WTC11 (cell line): ENCODE measurements around the gene LAMTOR2. TPM values are rescaled to one million over a fixed set of nuclear protein-coding genes. Genes with fewer than 3 reads are reported as not detected.

Experiments used
- ATAC-seq: fragments of 200-7000 bp; cut with Tn5 transposase; 2 replicates; pipeline ENCODE4 v1.10.0; 2021; ENCODE audit warnings: mild to moderate bottlenecking, moderate library complexity
- CTCF ChIA-PET: fragments of 300-600 bp; sonication (Branson Sonifier 250); formaldehyde crosslinking; loops from one replicate; lab custom pipeline; 2021; ENCODE audit warnings: antibody characterized with exemption; lab: Charles Lee
- POLR2A ChIA-PET: fragments of 350-600 bp; sonication (Branson Sonifier 250); formaldehyde crosslinking; loops from one replicate; lab custom pipeline; 2021; ENCODE audit warnings: antibody characterized with exemption; lab: Charles Lee
- DNase-seq: peaks from one replicate; pipeline ENCODE4 v3.0.0; 2021; ENCODE audit warnings: low spot score
- H3K27ac Mint-ChIP-seq: 2 replicates; pipeline ENCODE4 v1.8.0; 2021; ENCODE audit warnings: mixed read lengths
- H3K27me3 Mint-ChIP-seq: 2 replicates; pipeline ENCODE4 v1.8.0; 2021; ENCODE audit warnings: low read depth, mild to moderate bottlenecking, moderate library complexity, mixed read lengths
- H3K36me3 Mint-ChIP-seq: 2 replicates; pipeline ENCODE4 v1.8.0; 2021; ENCODE audit warnings: mixed read lengths
- H3K4me1 Mint-ChIP-seq: 2 replicates; pipeline ENCODE4 v1.8.0; 2022; ENCODE audit warnings: mixed read lengths
- H3K4me3 Mint-ChIP-seq: 2 replicates; pipeline ENCODE4 v1.8.0; 2021; ENCODE audit warnings: mild to moderate bottlenecking, moderate library complexity, mixed read lengths
- H3K9me3 Mint-ChIP-seq: 2 replicates; pipeline ENCODE4 v1.8.0; 2021; ENCODE audit warnings: mixed read lengths
- ATF6 ChIP-seq: sonication (generic); formaldehyde crosslinking; IDR thresholded peaks from 2 replicates; pipeline ENCODE4 v1.8.1; 2023; ENCODE audit warnings: mild to moderate bottlenecking, missing genetic modification reagents
- CBFB ChIP-seq: sonication (generic); formaldehyde crosslinking; IDR thresholded peaks from 2 replicates; pipeline ENCODE4 v1.8.1; 2022; ENCODE audit warnings: mild to moderate bottlenecking, low read depth, missing genetic modification reagents
- CREM ChIP-seq: sonication (generic); formaldehyde crosslinking; IDR thresholded peaks from 2 replicates; pipeline ENCODE4 v1.8.1; 2022; ENCODE audit warnings: mild to moderate bottlenecking, missing genetic modification reagents, moderate library complexity
- ELF4 ChIP-seq: sonication (generic); formaldehyde crosslinking; IDR thresholded peaks from 2 replicates; pipeline ENCODE4 v1.8.1; 2022; ENCODE audit warnings: low read depth, mild to moderate bottlenecking, moderate library complexity, missing genetic modification reagents
- JAZF1 ChIP-seq: fragments of 250-450 bp; sonication (Bioruptor Pico); IDR thresholded peaks from 2 replicates; pipeline ENCODE4 v1.9.0; 2021; ENCODE audit warnings: moderate library complexity, mild to moderate bottlenecking, inconsistent platforms
- PRDM15 ChIP-seq: sonication (generic); formaldehyde crosslinking; IDR thresholded peaks from 2 replicates; pipeline ENCODE4 v1.8.0; 2022; ENCODE audit warnings: missing genetic modification reagents
- SMAD3 ChIP-seq: sonication (generic); formaldehyde crosslinking; IDR thresholded peaks from 2 replicates; pipeline ENCODE4 v1.8.0; 2022; ENCODE audit warnings: missing genetic modification reagents, mild to moderate bottlenecking, borderline replicate concordance
- TP53 ChIP-seq: sonication (generic); formaldehyde crosslinking; IDR thresholded peaks from 2 replicates; pipeline ENCODE4 v1.8.1; 2023; ENCODE audit warnings: mild to moderate bottlenecking, missing genetic modification reagents
- ZBTB21 ChIP-seq: sonication (generic); formaldehyde crosslinking; IDR thresholded peaks from 2 replicates; pipeline ENCODE4 v1.8.1; 2023; ENCODE audit warnings: mild to moderate bottlenecking, missing genetic modification reagents, borderline replicate concordance
- ZNF263 ChIP-seq: sonication (generic); formaldehyde crosslinking; IDR thresholded peaks from 2 replicates; pipeline ENCODE4 v1.8.1; 2022; ENCODE audit warnings: low read depth, mild to moderate bottlenecking, moderate library complexity, missing genetic modification reagents
- ZNF423 ChIP-seq: fragments of 250-450 bp; sonication (Bioruptor Pico); IDR thresholded peaks from 2 replicates; pipeline ENCODE4 v2.1.2; 2022; ENCODE audit warnings: mild to moderate bottlenecking, moderate library complexity
- total RNA-seq: library from RNA; stranded (reverse); gene quantifications from 3 replicates; pipeline ENCODE4 v1.2.3, GENCODE V29; 2021
- TF ChIP-seq, protein P1 (sequence below): fragments of 250-450 bp; sonication (Bioruptor Pico); IDR thresholded peaks from 2 replicates; pipeline ENCODE4 v1.8.0; 2021; ENCODE audit warnings: mild to moderate bottlenecking
- TF ChIP-seq, protein P2 (sequence below): sonication (generic); formaldehyde crosslinking; IDR thresholded peaks from 2 replicates; pipeline ENCODE4 v1.8.0; 2023; ENCODE audit warnings: missing genetic modification reagents, mild to moderate bottlenecking, borderline replicate concordance
- TF ChIP-seq, protein P3 (sequence below): sonication (generic); formaldehyde crosslinking; conservative IDR thresholded peaks from 2 replicates; pipeline ENCODE4 v1.8.1; 2023; ENCODE audit warnings: mild to moderate bottlenecking, low read depth, missing genetic modification reagents, moderate library complexity

The LAMTOR2 gene
- total RNA-seq, 1 experiment from 2014 or later, result 62.4 TPM

DNA sequence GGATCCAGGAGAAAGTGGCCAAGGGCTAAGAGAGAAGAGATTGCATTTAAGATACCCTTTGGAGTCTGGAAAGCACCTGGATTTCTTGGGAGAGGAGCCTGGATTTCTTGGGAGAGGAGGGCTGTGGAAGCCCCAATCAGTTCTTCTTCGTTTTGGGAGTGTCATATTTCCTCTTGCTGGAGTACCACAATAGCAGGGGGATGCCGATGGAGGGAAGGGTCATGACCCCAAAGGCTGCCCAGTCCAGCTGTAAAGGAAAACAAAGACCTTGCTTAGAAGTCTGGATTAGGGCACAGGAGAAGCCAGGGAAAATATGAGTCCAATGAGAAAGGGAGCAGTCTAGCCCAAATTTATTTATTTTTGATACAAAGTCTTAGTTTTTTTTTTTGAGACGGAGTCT lies 45.2 kb upstream of the LAMTOR2 start:
- no peak for DNase-seq
- Mint-ChIP-seq H3K36me3 (peaks cover 50% of the 10 kb centered on the region), H3K4me3 (no peak overlapping the region)

DNA sequence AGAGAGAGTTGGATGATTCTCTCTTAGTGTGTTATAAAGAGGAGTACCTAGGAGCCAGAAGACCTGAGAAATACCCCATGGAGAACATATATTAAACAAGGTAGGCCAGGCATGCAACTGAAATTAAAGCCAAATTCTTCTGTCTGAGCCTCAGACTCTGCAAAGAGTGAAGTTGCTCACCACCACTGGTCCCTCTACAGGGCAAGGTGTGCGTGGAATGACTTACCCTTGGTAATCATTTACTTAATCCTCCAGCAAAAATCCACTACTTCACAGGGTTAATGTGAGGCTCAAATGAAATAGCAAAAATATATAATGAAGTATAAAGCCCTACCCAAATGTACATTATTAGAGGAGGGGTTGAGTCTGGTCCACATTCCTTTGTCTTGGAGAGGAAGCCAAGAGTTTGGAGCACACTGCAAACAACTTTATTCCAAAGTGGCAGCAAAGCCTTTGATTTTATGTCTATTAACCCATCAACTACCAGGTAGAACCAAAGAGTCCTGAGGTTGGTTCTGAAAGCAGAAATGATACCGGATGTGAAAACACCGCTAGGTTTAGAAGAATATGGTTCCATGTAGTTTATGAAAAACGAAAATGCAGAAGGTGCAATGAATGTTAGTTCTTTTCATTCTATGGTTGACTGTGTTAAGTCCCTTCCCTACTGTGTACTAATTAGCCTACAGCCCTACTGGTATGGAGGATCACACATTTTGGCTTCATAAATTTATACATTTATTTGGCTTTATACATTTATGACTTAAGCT lies 42.3 kb upstream of the LAMTOR2 start:
- Mint-ChIP-seq H3K4me1 (no peaks in the 10 kb centered on the region), H3K27me3 (no peaks in the 10 kb centered on the region), H3K9me3 (no peaks in the 10 kb centered on the region), H3K4me3 (no peak overlapping the region), H3K36me3 (peaks cover 64% of the 10 kb centered on the region), H3K27ac (no peak overlapping the region)
- no peak for DNase-seq
- CTCF ChIA-PET, result no interaction called here
- no peak for ATAC-seq
- POLR2A ChIA-PET, result no interaction called here
- TF ChIP-seq, protein P1, sequence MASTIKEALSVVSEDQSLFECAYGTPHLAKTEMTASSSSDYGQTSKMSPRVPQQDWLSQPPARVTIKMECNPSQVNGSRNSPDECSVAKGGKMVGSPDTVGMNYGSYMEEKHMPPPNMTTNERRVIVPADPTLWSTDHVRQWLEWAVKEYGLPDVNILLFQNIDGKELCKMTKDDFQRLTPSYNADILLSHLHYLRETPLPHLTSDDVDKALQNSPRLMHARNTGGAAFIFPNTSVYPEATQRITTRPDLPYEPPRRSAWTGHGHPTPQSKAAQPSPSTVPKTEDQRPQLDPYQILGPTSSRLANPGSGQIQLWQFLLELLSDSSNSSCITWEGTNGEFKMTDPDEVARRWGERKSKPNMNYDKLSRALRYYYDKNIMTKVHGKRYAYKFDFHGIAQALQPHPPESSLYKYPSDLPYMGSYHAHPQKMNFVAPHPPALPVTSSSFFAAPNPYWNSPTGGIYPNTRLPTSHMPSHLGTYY (CRISPR knock-in tag), result no peak
- TF ChIP-seq, protein P2, sequence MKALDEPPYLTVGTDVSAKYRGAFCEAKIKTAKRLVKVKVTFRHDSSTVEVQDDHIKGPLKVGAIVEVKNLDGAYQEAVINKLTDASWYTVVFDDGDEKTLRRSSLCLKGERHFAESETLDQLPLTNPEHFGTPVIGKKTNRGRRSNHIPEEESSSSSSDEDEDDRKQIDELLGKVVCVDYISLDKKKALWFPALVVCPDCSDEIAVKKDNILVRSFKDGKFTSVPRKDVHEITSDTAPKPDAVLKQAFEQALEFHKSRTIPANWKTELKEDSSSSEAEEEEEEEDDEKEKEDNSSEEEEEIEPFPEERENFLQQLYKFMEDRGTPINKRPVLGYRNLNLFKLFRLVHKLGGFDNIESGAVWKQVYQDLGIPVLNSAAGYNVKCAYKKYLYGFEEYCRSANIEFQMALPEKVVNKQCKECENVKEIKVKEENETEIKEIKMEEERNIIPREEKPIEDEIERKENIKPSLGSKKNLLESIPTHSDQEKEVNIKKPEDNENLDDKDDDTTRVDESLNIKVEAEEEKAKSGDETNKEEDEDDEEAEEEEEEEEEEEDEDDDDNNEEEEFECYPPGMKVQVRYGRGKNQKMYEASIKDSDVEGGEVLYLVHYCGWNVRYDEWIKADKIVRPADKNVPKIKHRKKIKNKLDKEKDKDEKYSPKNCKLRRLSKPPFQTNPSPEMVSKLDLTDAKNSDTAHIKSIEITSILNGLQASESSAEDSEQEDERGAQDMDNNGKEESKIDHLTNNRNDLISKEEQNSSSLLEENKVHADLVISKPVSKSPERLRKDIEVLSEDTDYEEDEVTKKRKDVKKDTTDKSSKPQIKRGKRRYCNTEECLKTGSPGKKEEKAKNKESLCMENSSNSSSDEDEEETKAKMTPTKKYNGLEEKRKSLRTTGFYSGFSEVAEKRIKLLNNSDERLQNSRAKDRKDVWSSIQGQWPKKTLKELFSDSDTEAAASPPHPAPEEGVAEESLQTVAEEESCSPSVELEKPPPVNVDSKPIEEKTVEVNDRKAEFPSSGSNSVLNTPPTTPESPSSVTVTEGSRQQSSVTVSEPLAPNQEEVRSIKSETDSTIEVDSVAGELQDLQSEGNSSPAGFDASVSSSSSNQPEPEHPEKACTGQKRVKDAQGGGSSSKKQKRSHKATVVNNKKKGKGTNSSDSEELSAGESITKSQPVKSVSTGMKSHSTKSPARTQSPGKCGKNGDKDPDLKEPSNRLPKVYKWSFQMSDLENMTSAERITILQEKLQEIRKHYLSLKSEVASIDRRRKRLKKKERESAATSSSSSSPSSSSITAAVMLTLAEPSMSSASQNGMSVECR (CRISPR knock-in tag), result no peak

More for the DNA sequence above, 45.2 kb upstream of the LAMTOR2 start:
- ChIA-PET POLR2A (interaction anchor here (0.7 kb wide), 2 partner anchors 13 to 47 kb away, joined by 3 read pairs; no protein-coding TSS in a partner anchor), CTCF (interaction anchor here (3.4 kb wide), 1 partner anchor 57 kb away, joined by 19 read pairs; no protein-coding TSS in a partner anchor)
- no peak for ATAC-seq
- Mint-ChIP-seq H3K27ac (peak overlapping the region; percentile 53; the same call in 1 of the 2 replicates), H3K4me1 (no peaks in the 10 kb centered on the region), H3K27me3 (no peaks in the 10 kb centered on the region), H3K9me3 (no peaks in the 10 kb centered on the region)
- TF ChIP-seq TP53 (CRISPR knock-in tag) (no peak), ZNF263 (CRISPR knock-in tag) (no peak), CREM (CRISPR knock-in tag) (no peak), JAZF1 (CRISPR knock-in tag) (no peak), SMAD3 (no peak), CBFB (CRISPR knock-in tag) (no peak), PRDM15 (no peak), ZNF423 (CRISPR knock-in tag) (no peak), ELF4 (CRISPR knock-in tag) (no peak), ATF6 (CRISPR knock-in tag) (no peak), ZBTB21 (CRISPR knock-in tag) (no peak)
- TF ChIP-seq, protein P3, sequence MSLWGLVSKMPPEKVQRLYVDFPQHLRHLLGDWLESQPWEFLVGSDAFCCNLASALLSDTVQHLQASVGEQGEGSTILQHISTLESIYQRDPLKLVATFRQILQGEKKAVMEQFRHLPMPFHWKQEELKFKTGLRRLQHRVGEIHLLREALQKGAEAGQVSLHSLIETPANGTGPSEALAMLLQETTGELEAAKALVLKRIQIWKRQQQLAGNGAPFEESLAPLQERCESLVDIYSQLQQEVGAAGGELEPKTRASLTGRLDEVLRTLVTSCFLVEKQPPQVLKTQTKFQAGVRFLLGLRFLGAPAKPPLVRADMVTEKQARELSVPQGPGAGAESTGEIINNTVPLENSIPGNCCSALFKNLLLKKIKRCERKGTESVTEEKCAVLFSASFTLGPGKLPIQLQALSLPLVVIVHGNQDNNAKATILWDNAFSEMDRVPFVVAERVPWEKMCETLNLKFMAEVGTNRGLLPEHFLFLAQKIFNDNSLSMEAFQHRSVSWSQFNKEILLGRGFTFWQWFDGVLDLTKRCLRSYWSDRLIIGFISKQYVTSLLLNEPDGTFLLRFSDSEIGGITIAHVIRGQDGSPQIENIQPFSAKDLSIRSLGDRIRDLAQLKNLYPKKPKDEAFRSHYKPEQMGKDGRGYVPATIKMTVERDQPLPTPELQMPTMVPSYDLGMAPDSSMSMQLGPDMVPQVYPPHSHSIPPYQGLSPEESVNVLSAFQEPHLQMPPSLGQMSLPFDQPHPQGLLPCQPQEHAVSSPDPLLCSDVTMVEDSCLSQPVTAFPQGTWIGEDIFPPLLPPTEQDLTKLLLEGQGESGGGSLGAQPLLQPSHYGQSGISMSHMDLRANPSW, result no peak
